Lower leg skin (tissue), 3 donors: ENCODE measurements around the gene LBHD2.

Source experiments
- POLR2A ChIP-seq, 2 donors: fragments of 450-650 bp; IDR thresholded peaks; one replicate each; pipeline ENCODE4 v1.6.1; 2016 to 2017; ENCODE audit warnings: antibody characterized with exemption in 2 of 2, mild to moderate bottlenecking in 1 of 2, moderate library complexity in 1 of 2
- TF ChIP-seq, protein P1 (sequence below), 3 donors: fragments of 450-650 bp; IDR thresholded peaks; one replicate each; pipeline ENCODE4 v1.5.1; 2016; ENCODE audit warnings: antibody characterized with exemption in 3 of 3, mild to moderate bottlenecking in 3 of 3, moderate library complexity in 2 of 3

DNA sequence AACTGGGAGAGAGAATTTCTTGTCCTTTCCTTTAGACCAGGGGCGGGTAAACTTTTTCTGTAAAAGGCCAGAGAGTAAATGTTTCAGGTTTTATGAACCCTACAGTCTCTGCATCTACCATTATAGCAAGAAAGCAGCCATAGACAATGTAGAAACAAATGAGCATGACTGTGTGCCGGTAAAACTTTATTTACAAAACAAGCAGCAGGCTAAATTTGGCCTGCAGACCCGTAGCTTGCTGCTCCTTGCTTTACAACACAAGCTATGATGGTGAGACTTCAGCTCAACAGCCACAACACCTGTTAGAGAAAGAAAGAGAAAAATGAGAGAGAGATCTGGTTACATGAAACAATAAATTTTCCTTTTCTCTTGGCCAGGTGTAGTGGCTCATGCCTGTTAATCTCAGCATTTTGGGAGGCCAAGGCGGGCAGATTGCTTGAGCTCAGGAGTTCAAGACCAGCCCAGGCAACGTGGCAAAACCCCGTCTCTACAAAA lies 22.5 kb upstream of the LBHD2 start:
- TF ChIP-seq, protein P1, sequence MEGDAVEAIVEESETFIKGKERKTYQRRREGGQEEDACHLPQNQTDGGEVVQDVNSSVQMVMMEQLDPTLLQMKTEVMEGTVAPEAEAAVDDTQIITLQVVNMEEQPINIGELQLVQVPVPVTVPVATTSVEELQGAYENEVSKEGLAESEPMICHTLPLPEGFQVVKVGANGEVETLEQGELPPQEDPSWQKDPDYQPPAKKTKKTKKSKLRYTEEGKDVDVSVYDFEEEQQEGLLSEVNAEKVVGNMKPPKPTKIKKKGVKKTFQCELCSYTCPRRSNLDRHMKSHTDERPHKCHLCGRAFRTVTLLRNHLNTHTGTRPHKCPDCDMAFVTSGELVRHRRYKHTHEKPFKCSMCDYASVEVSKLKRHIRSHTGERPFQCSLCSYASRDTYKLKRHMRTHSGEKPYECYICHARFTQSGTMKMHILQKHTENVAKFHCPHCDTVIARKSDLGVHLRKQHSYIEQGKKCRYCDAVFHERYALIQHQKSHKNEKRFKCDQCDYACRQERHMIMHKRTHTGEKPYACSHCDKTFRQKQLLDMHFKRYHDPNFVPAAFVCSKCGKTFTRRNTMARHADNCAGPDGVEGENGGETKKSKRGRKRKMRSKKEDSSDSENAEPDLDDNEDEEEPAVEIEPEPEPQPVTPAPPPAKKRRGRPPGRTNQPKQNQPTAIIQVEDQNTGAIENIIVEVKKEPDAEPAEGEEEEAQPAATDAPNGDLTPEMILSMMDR (IDR thresholded peaks at IDR 0.05): no peak
- no peak for TF ChIP-seq POLR2A (IDR thresholded peaks at IDR 0.05)
